GM12878 (cell line): ENCODE measurements around the gene RACGAP1. TPM values are rescaled to one million over a fixed set of nuclear protein-coding genes. Genes with fewer than 3 reads are reported as not detected.
"Not testable (repeated sequence)": the region's sequence is repeated elsewhere in the genome, so short reads cannot be mapped to it uniquely, and the experiment has no call there.

Source experiments
- ATAC-seq: fragments of 200-7000 bp; cut with Tn5 transposase; 3 replicates; pipeline ENCODE4 v1.9.1; 2020; ENCODE audit warnings: mild to moderate bottlenecking, moderate library complexity
- BruUV-seq: library from RNA; stranded (reverse); fragments of 400-500 nt; replicated peaks from 2 replicates; lab custom pipeline; 2021; lab: Mats Ljungman, UMichigan
- CTCF ChIA-PET: fragments of 300-600 bp; sonication (Branson Sonifier 250); formaldehyde crosslinking; extraction: SDS; loops from one replicate; lab custom pipeline; 2021; ENCODE audit warnings: inconsistent platforms; lab: Yijun Ruan, JAX
- POLR2A ChIA-PET: fragments of 350-600 bp; formaldehyde crosslinking; extraction: SDS; loops from one replicate; lab custom pipeline; 2021; ENCODE audit warnings: inconsistent platforms; lab: Charles Lee
- RAD21 ChIA-PET: fragments of 300-600 bp; sonication (Branson Sonifier 250); formaldehyde crosslinking; loops from one replicate; lab custom pipeline; 2023; ENCODE audit warnings: antibody characterized with exemption; ENCODE audit not compliant: unreplicated experiment; lab: Charles Lee
- SMC1A ChIA-PET: fragments of 300-600 bp; sonication (Branson Sonifier 250); formaldehyde crosslinking; loops from one replicate; lab custom pipeline; 2023; ENCODE audit not compliant: unreplicated experiment, uncharacterized antibody; lab: Charles Lee
- DNase-seq: peaks from one replicate; pipeline ENCODE4 v3.0.0-alpha.2; 2011; ENCODE audit warnings: low read depth, low spot score
- FAIRE-seq: peaks from 3 replicates; lab custom pipeline; 2011; peaks lifted over from hg19 to GRCh38; lab: Jason Lieb, UNC
- H2AFZ ChIP-seq: 2 replicates; pipeline ENCODE4 v1.6.0; 2011; ENCODE audit warnings: low read depth, low read length, control low read depth; ENCODE audit not compliant: control insufficient read depth
- H3K27ac ChIP-seq: 2 replicates; pipeline ENCODE4 v1.5.1; 2011; ENCODE audit warnings: control low read depth; ENCODE audit not compliant: control insufficient read depth, insufficient read depth
- H3K27me3 ChIP-seq, 2 experiments: replicated peaks in 1 of 2; 2 replicates each; pipeline versions ENCODE4 v1.6.0 to v1.6.1; 2011; ENCODE audit warnings: low read length in 1 of 2; ENCODE audit not compliant: control insufficient read depth in 2 of 2, insufficient read depth in 2 of 2
- H3K36me3 ChIP-seq, 2 experiments: 2 replicates each; pipeline ENCODE4 v1.5.1; 2011; ENCODE audit warnings: low read length in 1 of 2; ENCODE audit not compliant: control insufficient read depth in 2 of 2, insufficient read depth in 2 of 2
- H3K4me1 ChIP-seq: 2 replicates; pipeline ENCODE4 v1.6.1; 2011; ENCODE audit warnings: mild to moderate bottlenecking, low read length, moderate library complexity, mixed read lengths; ENCODE audit not compliant: control insufficient read depth, insufficient read depth
- H3K4me2 ChIP-seq: 2 replicates; pipeline ENCODE4 v1.6.0; 2011; ENCODE audit warnings: control low read depth; ENCODE audit not compliant: control insufficient read depth, insufficient read depth
- H3K4me3 ChIP-seq: fragments of 200-600 bp; sonication (generic); 2 replicates; pipeline ENCODE4 v1.5.1; 2016
- H3K79me2 ChIP-seq: 2 replicates; pipeline ENCODE4 v1.6.0; 2011; ENCODE audit warnings: low read length; ENCODE audit not compliant: control insufficient read depth, insufficient read depth
- H3K9ac ChIP-seq: 2 replicates; pipeline ENCODE4 v1.8.0; 2011; ENCODE audit warnings: low read length, control low read depth, mixed read lengths; ENCODE audit not compliant: control insufficient read depth, insufficient read depth
- H3K9me3 ChIP-seq: replicated peaks from 3 replicates; pipeline ENCODE4 v1.5.1; 2011; ENCODE audit warnings: mild to moderate bottlenecking, low read length; ENCODE audit not compliant: control insufficient read depth, insufficient read depth
- H4K20me1 ChIP-seq: 2 replicates; pipeline ENCODE4 v1.6.0; 2011; ENCODE audit not compliant: control insufficient read depth, insufficient read depth
- CEBPB ChIP-seq, 2 experiments: fragments of 150-350 bp in 1 of 2; IDR thresholded peaks; 2 replicates each; pipeline ENCODE4 v1.6.1; 2012 to 2014; ENCODE audit warnings: low read depth in 2 of 2, low read length in 2 of 2, borderline replicate concordance in 1 of 2, inconsistent platforms in 1 of 2
- JUNB ChIP-seq: IDR thresholded peaks from 2 replicates; pipeline ENCODE4 v1.6.1; 2016; ENCODE audit warnings: antibody characterized with exemption, mild to moderate bottlenecking
- KDM1A ChIP-seq: fragments of 200-600 bp; sonication (generic); IDR thresholded peaks from 2 replicates; pipeline ENCODE4 v1.6.1; 2016; ENCODE audit warnings: borderline replicate concordance
- MEF2B ChIP-seq: fragments of 450-650 bp; IDR thresholded peaks from 2 replicates; pipeline ENCODE4 v1.6.1; 2018; ENCODE audit warnings: mild to moderate bottlenecking, moderate library complexity; ENCODE audit not compliant: partially characterized antibody, poor library complexity, severe bottlenecking
- STAT1 ChIP-seq: fragments of 450-650 bp; conservative IDR thresholded peaks from 2 replicates; pipeline ENCODE4 v1.6.1; 2014; ENCODE audit warnings: antibody characterized with exemption, mild to moderate bottlenecking
- WGBS: methylation state at CpG from one replicate; pipeline ENCODE4 v1.1.6; 2016; ENCODE audit warnings: low lambda C conversion rate; ENCODE audit not compliant: insufficient replicate concordance, insufficient coverage; ENCODE audit errors: missing lambda C conversion rate; 5-methylcytosine and 5-hydroxymethylcytosine counted together
- in situ Hi-C: fragments of 300-500 bp; cut with MboI; formaldehyde crosslinking; loops from 9 replicates; pipeline ENCODE4 v1.14.3; 2018; ENCODE audit warnings: mixed read lengths
- intact Hi-C: fragments of 100-400 bp; cut with micrococcal nuclease; formaldehyde crosslinking; loops from one replicate; pipeline ENCODE4 v1.14.2; 2022; ENCODE audit not compliant: unreplicated experiment
- polyA plus RNA-seq, 11 experiments: library from polyadenylated mRNA; depleted of rRNA in 4 of 11; unstranded in 6 of 11; stranded (reverse) in 5 of 11; fragments of >200 nt; fragmentation: Nextera tagmentation in 4 of 11; fragmentation: Illumina TruSeq in 1 of 11; extraction: Ambion mirVana in 4 of 11; extraction: Trizol in 1 of 11; gene quantifications; 1 replicate in 1 of 11; 2 replicates in 10 of 11; pipeline versions ENCODE4 v1.2.1 to v1.2.3, GENCODE V29; 2011 to 2016; ENCODE audit warnings: inconsistent platforms in 2 of 11, missing spikeins in 2 of 11, low read depth in 1 of 11
- total RNA-seq, 4 experiments: library from RNA; depleted of rRNA in 3 of 4; stranded (reverse); fragments of >200 nt in 3 of 4; fragmentation: Illumina TruSeq in 1 of 4; extraction: Trizol in 1 of 4; gene quantifications; 2 replicates each; pipeline versions ENCODE4 v1.2.1 to v1.2.3, GENCODE V29; 2013 to 2021
- TF ChIP-seq, protein P1 (sequence below): fragments of 450-650 bp; IDR thresholded peaks from 2 replicates; pipeline ENCODE4 v1.6.1; 2017; ENCODE audit warnings: mild to moderate bottlenecking, moderate library complexity
- TF ChIP-seq, protein P2 (sequence below): IDR thresholded peaks from 2 replicates; pipeline ENCODE4 v1.6.1; 2011; ENCODE audit warnings: low read depth, mild to moderate bottlenecking, low read length, moderate library complexity, borderline replicate concordance; ENCODE audit errors: extremely low read depth
- TF ChIP-seq, protein P3 (sequence below): fragments of 450-650 bp; formaldehyde crosslinking; IDR thresholded peaks from 2 replicates; pipeline ENCODE4 v1.4.0; 2022; ENCODE audit warnings: mild to moderate bottlenecking, moderate library complexity

RACGAP1 gene
- total and polyA plus RNA-seq, 10 of the 15 experiments (the other 5 are each of a cell fraction or from before 2014, with no cell fraction given) = 32.4 to 87.9 (median 76.2) TPM

DNA sequence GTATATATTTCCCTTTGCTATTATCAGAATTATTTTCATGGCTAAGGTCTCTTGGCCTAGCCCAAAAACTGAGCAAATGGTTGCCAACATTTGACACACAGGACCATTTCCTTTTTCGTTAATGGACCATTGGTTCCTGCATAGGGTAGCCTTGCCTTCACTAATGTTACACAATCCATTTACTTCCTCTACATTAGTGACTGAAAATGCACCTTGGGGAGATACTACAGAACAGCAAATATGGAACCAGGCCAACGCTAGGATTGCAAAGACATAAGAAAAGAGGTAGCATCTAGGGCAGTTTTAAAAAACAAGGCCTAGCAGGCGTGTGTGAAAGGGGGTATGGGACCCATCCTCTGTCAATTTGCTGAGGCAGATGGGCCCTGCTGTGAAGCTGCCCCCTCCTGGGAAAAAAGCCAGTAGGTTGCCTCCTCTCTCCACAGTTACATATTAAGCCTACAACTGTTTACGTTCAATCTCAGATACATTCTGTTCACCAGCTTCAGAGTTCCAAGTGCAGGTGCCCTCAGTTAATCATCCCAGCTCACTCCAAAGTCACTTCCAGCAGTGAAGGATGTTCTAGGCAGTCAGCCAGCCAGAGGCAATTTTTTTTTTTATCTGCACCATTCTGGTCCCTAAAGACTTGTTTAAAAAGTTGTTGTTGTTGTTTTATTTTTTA lies 37.5 kb downstream of the RACGAP1 start:
- TF ChIP-seq MEF2B (no peak), STAT1 (no peak), JUNB (no peak), CEBPB (IDR thresholded peaks at IDR 0.05; ENCODE audit: borderline replicate concordance in 1 of 2, low read depth in 2 of 2, low read length in 2 of 2) (no peak), KDM1A (no peak)
- TF ChIP-seq, protein P1, sequence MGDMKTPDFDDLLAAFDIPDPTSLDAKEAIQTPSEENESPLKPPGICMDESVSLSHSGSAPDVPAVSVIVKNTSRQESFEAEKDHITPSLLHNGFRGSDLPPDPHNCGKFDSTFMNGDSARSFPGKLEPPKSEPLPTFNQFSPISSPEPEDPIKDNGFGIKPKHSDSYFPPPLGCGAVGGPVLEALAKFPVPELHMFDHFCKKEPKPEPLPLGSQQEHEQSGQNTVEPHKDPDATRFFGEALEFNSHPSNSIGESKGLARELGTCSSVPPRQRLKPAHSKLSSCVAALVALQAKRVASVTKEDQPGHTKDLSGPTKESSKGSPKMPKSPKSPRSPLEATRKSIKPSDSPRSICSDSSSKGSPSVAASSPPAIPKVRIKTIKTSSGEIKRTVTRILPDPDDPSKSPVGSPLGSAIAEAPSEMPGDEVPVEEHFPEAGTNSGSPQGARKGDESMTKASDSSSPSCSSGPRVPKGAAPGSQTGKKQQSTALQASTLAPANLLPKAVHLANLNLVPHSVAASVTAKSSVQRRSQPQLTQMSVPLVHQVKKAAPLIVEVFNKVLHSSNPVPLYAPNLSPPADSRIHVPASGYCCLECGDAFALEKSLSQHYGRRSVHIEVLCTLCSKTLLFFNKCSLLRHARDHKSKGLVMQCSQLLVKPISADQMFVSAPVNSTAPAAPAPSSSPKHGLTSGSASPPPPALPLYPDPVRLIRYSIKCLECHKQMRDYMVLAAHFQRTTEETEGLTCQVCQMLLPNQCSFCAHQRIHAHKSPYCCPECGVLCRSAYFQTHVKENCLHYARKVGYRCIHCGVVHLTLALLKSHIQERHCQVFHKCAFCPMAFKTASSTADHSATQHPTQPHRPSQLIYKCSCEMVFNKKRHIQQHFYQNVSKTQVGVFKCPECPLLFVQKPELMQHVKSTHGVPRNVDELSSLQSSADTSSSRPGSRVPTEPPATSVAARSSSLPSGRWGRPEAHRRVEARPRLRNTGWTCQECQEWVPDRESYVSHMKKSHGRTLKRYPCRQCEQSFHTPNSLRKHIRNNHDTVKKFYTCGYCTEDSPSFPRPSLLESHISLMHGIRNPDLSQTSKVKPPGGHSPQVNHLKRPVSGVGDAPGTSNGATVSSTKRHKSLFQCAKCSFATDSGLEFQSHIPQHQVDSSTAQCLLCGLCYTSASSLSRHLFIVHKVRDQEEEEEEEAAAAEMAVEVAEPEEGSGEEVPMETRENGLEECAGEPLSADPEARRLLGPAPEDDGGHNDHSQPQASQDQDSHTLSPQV = no peak
- TF ChIP-seq, protein P2, sequence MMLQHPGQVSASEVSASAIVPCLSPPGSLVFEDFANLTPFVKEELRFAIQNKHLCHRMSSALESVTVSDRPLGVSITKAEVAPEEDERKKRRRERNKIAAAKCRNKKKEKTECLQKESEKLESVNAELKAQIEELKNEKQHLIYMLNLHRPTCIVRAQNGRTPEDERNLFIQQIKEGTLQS = no peak
- TF ChIP-seq, protein P3, sequence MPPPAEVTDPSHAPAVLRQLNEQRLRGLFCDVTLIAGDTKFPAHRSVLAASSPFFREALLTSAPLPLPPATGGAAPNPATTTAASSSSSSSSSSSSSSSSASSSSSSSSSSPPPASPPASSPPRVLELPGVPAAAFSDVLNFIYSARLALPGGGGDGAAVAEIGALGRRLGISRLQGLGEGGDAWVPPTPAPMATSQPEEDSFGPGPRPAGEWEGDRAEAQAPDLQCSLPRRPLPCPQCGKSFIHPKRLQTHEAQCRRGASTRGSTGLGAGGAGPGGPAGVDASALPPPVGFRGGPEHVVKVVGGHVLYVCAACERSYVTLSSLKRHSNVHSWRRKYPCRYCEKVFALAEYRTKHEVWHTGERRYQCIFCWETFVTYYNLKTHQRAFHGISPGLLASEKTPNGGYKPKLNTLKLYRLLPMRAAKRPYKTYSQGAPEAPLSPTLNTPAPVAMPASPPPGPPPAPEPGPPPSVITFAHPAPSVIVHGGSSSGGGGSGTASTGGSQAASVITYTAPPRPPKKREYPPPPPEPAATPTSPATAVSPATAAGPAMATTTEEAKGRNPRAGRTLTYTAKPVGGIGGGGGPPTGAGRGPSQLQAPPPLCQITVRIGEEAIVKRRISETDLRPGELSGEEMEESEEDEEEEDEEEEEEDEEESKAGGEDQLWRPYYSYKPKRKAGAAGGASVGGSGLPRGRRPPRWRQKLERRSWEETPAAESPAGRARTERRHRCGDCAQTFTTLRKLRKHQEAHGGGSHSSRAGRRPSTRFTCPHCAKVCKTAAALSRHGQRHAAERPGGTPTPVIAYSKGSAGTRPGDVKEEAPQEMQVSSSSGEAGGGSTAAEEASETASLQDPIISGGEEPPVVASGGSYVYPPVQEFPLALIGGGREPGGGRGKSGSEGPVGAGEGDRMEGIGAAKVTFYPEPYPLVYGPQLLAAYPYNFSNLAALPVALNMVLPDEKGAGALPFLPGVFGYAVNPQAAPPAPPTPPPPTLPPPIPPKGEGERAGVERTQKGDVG = no peak
- TF ChIP-seq, all 136 proteins: peak for 0
- no peak for FAIRE-seq
- Histone ChIP-seq H4K20me1 (no peaks in the 10 kb centered on the region), H3K9me3 (no peaks in the 10 kb centered on the region), H3K4me1 (no peaks in the 10 kb centered on the region), H3K4me2 (no peak overlapping the region), H2AFZ (no peak overlapping the region), H3K36me3 (peaks cover 5 to 31% of the 10 kb centered on the region in 2 experiments), H3K4me3 (no peak overlapping the region), H3K79me2 (no peaks in the 10 kb centered on the region), H3K27me3 (no peaks in the 10 kb centered on the region), H3K9ac (no peak overlapping the region), H3K27ac (no peak overlapping the region)
- BruUV-seq = no TSS peak
- intact Hi-C loops (loop anchor here (1.0 kb wide), 1 partner anchor 13 kb away; no protein-coding TSS in a partner anchor), in situ Hi-C loops (no loop called here)
- ChIA-PET POLR2A (interaction anchor here (1.1 kb wide), 1 partner anchor 16 kb away, joined by 3 read pairs; no protein-coding TSS in a partner anchor), CTCF (no interaction called here), SMC1A (no interaction called here), RAD21 (no interaction called here)
- no peak for DNase-seq
- 93% methylated on average over 4 of the region's 4 CpGs for WGBS
- no peak for ATAC-seq

DNA sequence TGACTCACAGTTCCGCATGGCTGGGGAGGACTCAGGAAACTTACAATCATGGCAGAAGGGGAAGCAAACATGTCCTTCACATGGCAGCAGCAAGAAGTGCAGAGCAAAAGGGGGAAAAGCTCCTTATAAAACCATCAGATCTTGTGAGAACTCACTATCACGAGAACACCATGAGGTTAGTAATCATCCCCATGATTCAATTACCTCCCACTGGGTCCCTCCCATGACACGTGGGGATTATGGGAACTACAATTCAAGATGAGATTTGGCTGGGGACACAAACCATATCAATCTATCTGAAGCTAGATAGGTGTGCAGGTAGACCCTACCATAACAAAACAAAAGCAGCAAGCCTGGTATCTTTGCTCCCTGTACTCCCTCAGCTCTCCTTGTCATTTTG lies 38.8 kb downstream of the RACGAP1 start:
- intact Hi-C loops, H3K4me1 ChIP-seq, H3K27ac ChIP-seq, H2AFZ ChIP-seq, H3K9ac ChIP-seq, FAIRE-seq, DNase-seq, H3K9me3 ChIP-seq, SMC1A ChIA-PET, BruUV-seq, H3K4me3 ChIP-seq, POLR2A ChIA-PET, ATAC-seq, H4K20me1 ChIP-seq, H3K79me2 ChIP-seq, in situ Hi-C loops, H3K27me3 ChIP-seq, H3K4me2 ChIP-seq: not testable (repeated sequence)
- ChIA-PET CTCF (interaction anchor here (0.6 to 2.6 kb wide), 6 partner anchors 10 to 84 kb away, joined by 3 to 9 read pairs (median 3); no protein-coding TSS in a partner anchor), RAD21 (interaction anchor here (1.7 kb wide), 1 partner anchor 19 kb away, joined by 3 read pairs; no protein-coding TSS in a partner anchor)
- peaks cover 1 to 23% of the 10 kb centered on the region in 2 experiments for H3K36me3 ChIP-seq
- 100% methylated on average over 3 of the region's 3 CpGs for WGBS
